ENCODE measurements around the gene BANF2. TPM values are rescaled to one million over a fixed set of nuclear protein-coding genes. Genes with fewer than 3 reads are reported as not detected.
A peak's percentile ranks its signal among the peaks of the same experiment; 100 is the strongest.

BANF2 gene
- total and polyA plus RNA-seq, 2 of the 13 experiments (the other 11 are each of a cell fraction or from before 2014, with no cell fraction given), result 0.35 TPM; not detected in 1

GRCh38 chr20:17682889-17683198, 16.9 kb upstream of the BANF2 start (continued):
- TF ChIP-seq RNF219 (CRISPR knock-in tag; IDR thresholded peaks at IDR 0.05) (no peak), ISL2 (CRISPR knock-in tag; IDR thresholded peaks at IDR 0.05) (0 out of 2 replicates have a peak, but pooled peaks have one; percentile 1), NCOA2 (CRISPR knock-in tag; IDR thresholded peaks at IDR 0.05) (no peak), ZNF713 (CRISPR knock-in tag; IDR thresholded peaks at IDR 0.05) (peak; percentile 23; the same call in 1 of the 2 replicates), ZNF546 (CRISPR knock-in tag; conservative IDR thresholded peaks at IDR 0.05) (no peak), ZNF512B (CRISPR knock-in tag; IDR thresholded peaks at IDR 0.05; ENCODE audit: borderline replicate concordance) (no peak), ZNF292 (CRISPR knock-in tag; IDR thresholded peaks at IDR 0.05; ENCODE audit: borderline replicate concordance, low read depth) (no peak), KDM5A (IDR thresholded peaks at IDR 0.05; ENCODE audit: borderline replicate concordance, low read length) (no peak), GABPB1 (CRISPR knock-in tag; IDR thresholded peaks at IDR 0.05) (no peak), ZNF335 (CRISPR knock-in tag; IDR thresholded peaks at IDR 0.05) (no peak), ZNF280D (CRISPR knock-in tag; IDR thresholded peaks at IDR 0.05) (no peak), SALL2 (CRISPR knock-in tag; IDR thresholded peaks at IDR 0.05) (no peak), ELF1 (CRISPR knock-in tag; IDR thresholded peaks at IDR 0.05) (no peak; the same call in 1 of the 2 replicates), ZNF563 (CRISPR knock-in tag; IDR thresholded peaks at IDR 0.05) (no peak), ZNF614 (CRISPR knock-in tag; IDR thresholded peaks at IDR 0.05; ENCODE audit: borderline replicate concordance) (0 out of 2 replicates have a peak, but pooled peaks have one; percentile 1), ZMAT3 (CRISPR knock-in tag; conservative IDR thresholded peaks at IDR 0.05) (no peak), ZNF17 (CRISPR knock-in tag; IDR thresholded peaks at IDR 0.05) (no peak), ZNF780A (CRISPR knock-in tag; IDR thresholded peaks at IDR 0.05) (no peak), PAX8 (CRISPR knock-in tag; IDR thresholded peaks at IDR 0.05; ENCODE audit: borderline replicate concordance) (no peak), ZNF543 (CRISPR knock-in tag; IDR thresholded peaks at IDR 0.05) (no peak), KLF15 (CRISPR knock-in tag; IDR thresholded peaks at IDR 0.05; ENCODE audit: borderline replicate concordance) (no peak; the same call in 1 of the 2 replicates), ATF7-NPFF (CRISPR knock-in tag; IDR thresholded peaks at IDR 0.05; ENCODE audit: low read depth) (no peak; the same call in 1 of the 2 replicates), SMAD9 (CRISPR knock-in tag; IDR thresholded peaks at IDR 0.05) (no peak)

All from HepG2 (cell line).